T-helper 9 cell (primary cell): ENCODE measurements around the gene HEYL.

Source experiments
- DNase-seq: peaks from one replicate; pipeline ENCODE4 v3.0.0-alpha.2; 2020

The HEYL gene

GRCh38 chr1:39663559-39663958 is 24.1 kb upstream of the HEYL start:
- no peak for DNase-seq

- DNase-seq, result no peak
Measured at GRCh38 chr1:39662861-39663260, 23.4 kb upstream of the HEYL start.

- no peak for DNase-seq
Measured at GRCh38 chr1:39659538-39659937, 20.1 kb upstream of the HEYL start.

- no peak for DNase-seq
Measured at GRCh38 chr1:39659110-39659509, 19.7 kb upstream of the HEYL start.

- peak; percentile 49 for DNase-seq
Measured at GRCh38 chr1:39657923-39658485, 18.6 kb upstream of the HEYL start.

- no peak for DNase-seq
Measured at GRCh38 chr1:39657402-39657801, 18.0 kb upstream of the HEYL start.

- DNase-seq, result no peak
Measured at GRCh38 chr1:39656391-39656790, 16.9 kb upstream of the HEYL start.

- DNase-seq, result no peak
Measured at GRCh38 chr1:39655578-39656268, 16.3 kb upstream of the HEYL start.

- DNase-seq, result no peak
Measured at GRCh38 chr1:39654291-39654690, 14.8 kb upstream of the HEYL start.

- DNase-seq, result peak; percentile 65
Measured at GRCh38 chr1:39653546-39654031, 14.1 kb upstream of the HEYL start.

GRCh38 chr1:39652554-39652953 is 13.1 kb upstream of the HEYL start:
- no peak for DNase-seq

GRCh38 chr1:39652105-39652504 is 12.7 kb upstream of the HEYL start:
- no peak for DNase-seq

GRCh38 chr1:39650431-39650830 is 11.0 kb upstream of the HEYL start:
- DNase-seq, result no peak

- no peak for DNase-seq
Measured at GRCh38 chr1:39649636-39650185, 10.3 kb upstream of the HEYL start.

GRCh38 chr1:39648496-39648895 is 9.1 kb upstream of the HEYL start:
- DNase-seq, result no peak

GRCh38 chr1:39647247-39647646 is 7.8 kb upstream of the HEYL start:
- DNase-seq, result no peak

GRCh38 chr1:39646232-39647081 is 7.0 kb upstream of the HEYL start:
- no peak for DNase-seq

GRCh38 chr1:39645411-39646043 is 6.1 kb upstream of the HEYL start:
- no peak for DNase-seq

- no peak for DNase-seq
Measured at GRCh38 chr1:39643705-39644104, 4.3 kb upstream of the HEYL start.

- no peak for DNase-seq
Measured at GRCh38 chr1:39642796-39643195, 3.4 kb upstream of the HEYL start.

GRCh38 chr1:39640861-39641260 is 1.4 kb upstream of the HEYL start:
- no peak for DNase-seq

GRCh38 chr1:39638965-39639304 is 508 bp downstream of the HEYL start:
- no peak for DNase-seq

GRCh38 chr1:39637361-39637760 is 2.1 kb downstream of the HEYL start:
- no peak for DNase-seq
